OCI-LY3 (cell line): Measurements from ENCODE around the gene SIRPB2.

ENCODE experiments used
- H2AFZ ChIP-seq: fragments of 200-600, 300-600 bp; shearing (Covaris generic); 2 replicates; pipeline ENCODE4 v1.6.0; 2014; ENCODE audit warnings: antibody characterized with exemption, low read depth, low read length
- H3K27ac ChIP-seq: fragments of 200-600, 300-600 bp; sonication (generic); 2 replicates; pipeline ENCODE4 v1.5.1; 2014; ENCODE audit warnings: mild to moderate bottlenecking, low read length, moderate library complexity, mixed read lengths
- H3K27me3 ChIP-seq: fragments of 200-600, 300-600 bp; sonication (generic); 2 replicates; pipeline ENCODE4 v1.6.1; 2014; ENCODE audit warnings: low read depth, low read length, mixed read lengths
- H3K36me3 ChIP-seq: fragments of 200-600, 300-600 bp; sonication (generic); replicated peaks from 2 replicates; pipeline ENCODE3; 2014; ENCODE audit warnings: low read depth, low read length, mixed read lengths
- H3K4me1 ChIP-seq: fragments of 300-600, 200-600 bp; sonication (generic); 2 replicates; pipeline ENCODE4 v1.6.1; 2014; ENCODE audit warnings: low read length, mixed read lengths
- H3K4me2 ChIP-seq: fragments of 200-600, 300-600 bp; sonication (generic); 2 replicates; pipeline ENCODE4 v1.6.1; 2014; ENCODE audit warnings: low read length, mixed read lengths
- H3K4me3 ChIP-seq: fragments of 300-600, 200-600 bp; sonication (generic); 2 replicates; pipeline ENCODE4 v1.5.1; 2014; ENCODE audit warnings: antibody characterized with exemption, mild to moderate bottlenecking, low read length, moderate library complexity
- H3K79me2 ChIP-seq: fragments of 300-600, 200-600 bp; shearing (Covaris generic); 2 replicates; pipeline ENCODE4 v1.6.1; 2014; ENCODE audit warnings: mild to moderate bottlenecking, low read length, mixed read lengths
- H3K9ac ChIP-seq: fragments of 300-600, 200-600 bp; shearing (Covaris generic); 2 replicates; pipeline ENCODE4 v1.6.0; 2014; ENCODE audit warnings: mild to moderate bottlenecking, low read length, moderate library complexity
- H3K9me3 ChIP-seq: fragments of 200-600, 300-600 bp; shearing (Covaris generic); 2 replicates; pipeline ENCODE4 v1.6.1; 2014; ENCODE audit warnings: low read length, mixed read lengths; ENCODE audit not compliant: insufficient read depth
- H4K20me1 ChIP-seq: fragments of 200-600, 300-600 bp; sonication (generic); 2 replicates; pipeline ENCODE4 v1.6.1; 2016; ENCODE audit warnings: low read length, mixed read lengths; ENCODE audit not compliant: insufficient read depth
- CTCF ChIP-seq: fragments of 200-600, 300-600 bp; sonication (generic); IDR thresholded peaks from 2 replicates; pipeline ENCODE4 v1.5.1; 2014; ENCODE audit warnings: antibody characterized with exemption, low read length, low read depth
- EZH2phosphoT487 ChIP-seq: fragments of 200-600 bp; shearing (Covaris generic); IDR thresholded peaks from 2 replicates; pipeline ENCODE4 v1.6.1; 2018; ENCODE audit warnings: antibody characterized with exemption, mixed run types, low read depth

SIRPB2 gene

GRCh38 chr20:1441133-1441532 lies 50.1 kb downstream of the SIRPB2 start:
- no peaks in the 10 kb centered on the region for H3K4me1 ChIP-seq
- no peak overlapping the region for H2AFZ ChIP-seq
- no peak overlapping the region for H3K27ac ChIP-seq
- no peaks in the 10 kb centered on the region for H4K20me1 ChIP-seq
- H3K4me2 ChIP-seq: no peak overlapping the region
- TF ChIP-seq CTCF: no peak
- TF ChIP-seq EZH2phosphoT487: no peak
- peaks cover 38% of the 10 kb centered on the region for H3K36me3 ChIP-seq
- no peaks in the 10 kb centered on the region for H3K27me3 ChIP-seq
- H3K9me3 ChIP-seq: no peaks in the 10 kb centered on the region
- no peaks in the 10 kb centered on the region for H3K79me2 ChIP-seq
- no peak overlapping the region for H3K4me3 ChIP-seq
- H3K9ac ChIP-seq: no peak overlapping the region

- H3K4me1 ChIP-seq: peaks cover 3% of the 10 kb centered on the region
- H2AFZ ChIP-seq: no peak overlapping the region
- H3K79me2 ChIP-seq: no peaks in the 10 kb centered on the region
- no peaks in the 10 kb centered on the region for H3K27me3 ChIP-seq
- peaks cover 27% of the 10 kb centered on the region for H3K36me3 ChIP-seq
- H3K4me3 ChIP-seq: no peak overlapping the region
- H3K9ac ChIP-seq: no peak overlapping the region
- H3K9me3 ChIP-seq: no peaks in the 10 kb centered on the region
- H3K4me2 ChIP-seq: no peak overlapping the region
- TF ChIP-seq CTCF (peak; percentile 67), EZH2phosphoT487 (no peak)
- H4K20me1 ChIP-seq: no peaks in the 10 kb centered on the region
- no peak overlapping the region for H3K27ac ChIP-seq
Observed at GRCh38 chr20:1440024-1440423, 51.2 kb downstream of the SIRPB2 start.

- no peaks in the 10 kb centered on the region for H3K9me3 ChIP-seq
- H3K9ac ChIP-seq: no peak overlapping the region
- H3K27me3 ChIP-seq: no peaks in the 10 kb centered on the region
- peaks cover 18% of the 10 kb centered on the region for H3K36me3 ChIP-seq
- H3K27ac ChIP-seq: no peak overlapping the region
- H3K4me2 ChIP-seq: no peak overlapping the region
- peaks cover 9% of the 10 kb centered on the region for H3K4me1 ChIP-seq
- H4K20me1 ChIP-seq: no peaks in the 10 kb centered on the region
- TF ChIP-seq EZH2phosphoT487 (no peak), CTCF (no peak)
- H3K4me3 ChIP-seq: no peak overlapping the region
- H2AFZ ChIP-seq: no peak overlapping the region
- no peaks in the 10 kb centered on the region for H3K79me2 ChIP-seq
Observed at GRCh38 chr20:1438361-1438760, 52.9 kb downstream of the SIRPB2 start.

GRCh38 chr20:1437235-1437904 lies 53.9 kb downstream of the SIRPB2 start:
- H3K4me2 ChIP-seq: no peak overlapping the region
- H3K4me3 ChIP-seq: no peak overlapping the region
- H4K20me1 ChIP-seq: no peaks in the 10 kb centered on the region
- H3K27me3 ChIP-seq: no peaks in the 10 kb centered on the region
- TF ChIP-seq CTCF: peak; percentile 93
- TF ChIP-seq EZH2phosphoT487: no peak
- no peak overlapping the region for H3K9ac ChIP-seq
- no peak overlapping the region for H2AFZ ChIP-seq
- no peaks in the 10 kb centered on the region for H3K79me2 ChIP-seq
- no peaks in the 10 kb centered on the region for H3K9me3 ChIP-seq
- H3K27ac ChIP-seq: no peak overlapping the region
- H3K4me1 ChIP-seq: peaks cover 9% of the 10 kb centered on the region
- H3K36me3 ChIP-seq: peaks cover 10% of the 10 kb centered on the region
